Measurements from ENCODE around the gene DIP2C.
"Not testable (repeated sequence)": the region's sequence is repeated elsewhere in the genome, so short reads cannot be mapped to it uniquely, and the experiment has no call there.

DIP2C gene

DNA sequence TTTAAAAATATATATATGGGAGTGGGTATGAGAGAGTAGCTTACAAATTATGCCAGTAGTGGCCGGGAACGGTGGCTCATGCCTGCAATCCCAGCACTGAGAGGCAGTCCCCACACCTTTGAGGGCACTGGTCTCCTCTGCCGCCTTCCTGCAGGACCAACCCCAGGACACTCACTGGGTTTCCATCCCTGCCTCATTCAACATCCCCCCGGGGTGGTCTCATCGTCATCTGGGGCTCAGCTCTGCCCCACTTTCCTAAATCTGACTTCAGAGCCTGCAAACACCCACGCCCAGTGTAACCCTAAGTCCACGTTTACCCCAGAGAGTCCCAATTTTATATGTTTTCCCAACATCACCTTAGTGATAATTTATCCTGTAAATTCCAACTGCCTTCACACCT, 96.5 kb downstream of the DIP2C start:
- no peak for DNase-seq

DNA sequence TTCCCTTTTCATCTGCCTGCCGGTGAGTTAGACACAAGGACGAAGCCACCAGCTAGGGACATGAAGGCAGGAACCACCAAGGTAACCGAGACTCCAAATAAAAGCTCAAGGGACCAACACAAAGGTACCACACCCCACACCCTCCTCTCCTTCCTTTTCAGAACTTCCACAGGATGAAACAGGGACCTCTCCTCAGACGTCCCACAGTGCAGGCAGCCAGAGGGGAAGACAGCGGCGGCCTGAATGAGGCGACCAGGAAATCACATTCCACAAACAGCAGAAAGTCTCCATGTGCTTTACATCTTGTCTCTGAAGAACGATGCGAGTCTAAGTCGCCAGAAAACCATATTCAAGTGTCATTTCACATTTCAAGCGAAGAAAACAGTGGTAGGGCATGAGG, 97.8 kb downstream of the DIP2C start:
- no peak for DNase-seq

DNA sequence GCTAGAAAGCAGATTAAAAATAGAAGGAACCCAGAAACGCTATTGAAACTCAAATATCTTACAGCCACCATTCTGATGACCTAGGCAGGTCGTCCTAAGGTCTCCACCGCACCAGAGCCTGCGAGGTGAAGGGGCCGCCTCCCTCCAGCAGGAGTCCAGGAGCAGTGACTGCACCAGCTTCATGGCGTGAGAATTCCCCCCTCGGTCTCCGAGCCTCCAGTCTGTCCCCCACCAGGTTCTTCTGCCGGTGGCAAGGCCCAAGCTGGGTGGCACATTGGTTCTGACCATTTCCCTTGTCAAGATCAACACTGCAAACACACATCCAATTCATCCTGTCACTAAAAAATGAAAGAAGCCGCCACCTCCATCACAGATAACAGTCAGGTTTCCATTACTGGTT, 98.7 kb downstream of the DIP2C start:
- DNase-seq = no peak

- no peak for DNase-seq
Measured at GRCh38 chr10:589961-590680, 99.3 kb downstream of the DIP2C start.

- no peak for DNase-seq
Measured at GRCh38 chr10:588246-589165, 101.0 kb downstream of the DIP2C start.

DNA sequence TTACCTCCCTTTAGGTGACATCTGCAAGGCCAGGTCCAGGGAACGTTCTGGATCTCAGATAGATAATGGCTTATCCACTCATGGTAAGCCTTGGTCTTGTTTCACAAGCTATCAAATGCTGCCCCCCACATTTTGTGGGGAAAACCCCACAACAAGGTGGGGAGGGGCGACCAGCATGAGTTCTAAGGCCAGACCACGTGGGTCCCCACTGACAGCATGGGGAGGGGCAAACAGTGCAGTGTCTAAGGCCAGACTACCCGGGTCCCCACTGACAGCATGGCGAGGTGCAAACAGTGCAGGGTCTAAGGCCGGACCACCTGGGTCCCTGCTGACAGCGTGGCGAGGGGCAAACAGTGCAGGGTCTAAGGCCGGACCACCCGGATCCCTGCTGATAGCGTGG, 102.8 kb downstream of the DIP2C start:
- DNase-seq = no peak

DNA sequence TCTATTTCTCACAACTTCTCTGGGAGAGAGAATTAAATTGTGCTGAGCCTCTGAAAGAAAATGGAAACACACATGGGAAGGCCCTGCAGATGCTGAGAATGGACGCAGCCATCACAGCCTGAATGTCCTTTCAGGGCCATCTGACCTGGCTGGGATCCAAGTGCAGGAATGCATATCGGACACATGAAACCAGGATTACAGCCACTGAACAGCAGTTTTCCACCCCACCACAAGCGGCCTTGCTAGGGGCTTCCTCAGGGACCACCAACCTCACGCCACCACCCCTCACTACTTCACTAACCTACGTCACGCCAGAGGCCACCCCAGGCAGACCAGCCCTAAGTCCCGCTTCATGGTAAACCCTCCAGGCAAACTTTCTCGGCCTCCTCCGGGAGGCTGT, 103.3 kb downstream of the DIP2C start:
- no peak for DNase-seq

- no peak for DNase-seq
Measured at GRCh38 chr10:585502-585901, 104.0 kb downstream of the DIP2C start.

GRCh38 chr10:584497-585290, 104.8 kb downstream of the DIP2C start:
- DNase-seq = not testable (repeated sequence)

DNA sequence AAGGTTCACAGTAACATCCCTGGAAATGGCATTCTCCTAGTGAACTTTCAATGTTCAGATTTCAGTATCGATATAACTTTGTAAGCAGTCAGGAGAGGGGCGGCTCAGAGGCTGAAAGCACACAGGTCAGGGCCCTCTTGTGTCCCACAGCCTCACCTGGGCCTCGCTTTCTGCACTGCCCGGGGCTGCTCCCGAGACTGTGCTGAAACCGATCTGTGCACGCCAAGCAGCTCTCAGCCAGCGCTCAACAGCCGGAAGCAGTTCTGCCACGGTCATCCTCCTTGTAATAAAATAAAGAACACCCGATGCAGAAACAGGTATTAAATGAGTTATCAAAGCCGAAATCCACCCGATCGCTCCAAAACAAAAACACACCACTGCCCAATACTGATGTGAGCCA, 106.0 kb downstream of the DIP2C start:
- DNase-seq = no peak

DNA sequence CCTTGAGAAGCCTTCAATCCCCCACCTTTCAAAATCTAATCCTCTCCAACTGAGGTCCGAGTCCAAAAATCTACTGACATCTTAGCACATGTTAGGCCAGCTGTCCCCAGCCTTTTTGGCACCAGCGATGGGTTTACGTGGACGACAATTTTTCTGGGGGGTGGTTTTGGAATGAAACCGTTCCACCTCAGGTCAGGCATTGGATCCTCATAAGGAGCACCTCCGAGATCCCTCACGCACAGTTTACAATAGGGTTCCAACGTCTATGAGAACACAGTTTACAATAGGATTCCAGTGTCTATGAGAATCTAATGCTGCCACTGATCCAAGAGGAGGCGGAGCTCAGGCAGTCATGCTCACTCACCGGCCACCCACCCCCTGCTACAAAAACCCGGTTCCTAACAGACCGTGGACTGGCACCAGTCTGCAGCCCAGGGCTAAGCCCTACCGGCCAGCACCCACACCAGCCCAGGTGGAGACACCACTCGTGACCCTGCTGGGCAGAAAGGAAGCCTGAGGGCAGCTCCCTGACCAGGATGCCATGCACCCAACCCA, 107.6 kb downstream of the DIP2C start:
- DNase-seq = no peak

DNA sequence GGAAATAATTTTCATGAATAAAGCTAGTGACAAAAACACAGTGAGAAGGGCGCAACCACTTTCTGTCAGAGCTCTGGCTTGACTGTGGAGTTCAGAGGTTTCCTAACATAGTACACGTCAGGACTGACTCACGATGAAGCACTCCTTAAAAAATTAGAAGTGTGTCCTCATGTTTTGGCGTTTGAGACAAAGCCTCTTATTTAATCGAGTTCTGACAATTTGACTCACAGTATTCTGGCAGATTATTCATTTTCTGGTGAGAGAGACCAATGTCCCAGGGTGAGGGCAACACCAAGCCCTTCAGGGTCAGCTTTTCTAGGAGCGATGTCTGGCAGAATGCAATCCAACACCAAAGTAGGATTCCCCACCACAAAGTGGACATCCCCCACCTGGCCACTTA, 108.7 kb downstream of the DIP2C start:
- no peak for DNase-seq

DNA sequence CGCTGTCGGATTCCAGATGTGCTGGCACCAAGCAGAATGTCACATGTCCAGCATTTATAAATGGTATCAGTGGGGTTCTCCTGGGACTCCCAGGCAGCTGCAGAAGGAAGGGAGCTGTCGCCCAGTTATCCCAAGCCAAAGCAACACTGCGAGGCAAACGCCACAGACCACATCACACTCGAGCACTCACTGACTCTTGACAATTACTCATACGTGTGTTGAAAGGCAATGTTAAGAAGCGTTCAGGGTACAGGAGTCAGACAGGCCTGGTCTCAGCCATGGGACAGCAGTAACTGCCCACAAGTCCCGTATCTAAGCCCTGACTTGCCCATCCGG, 113.4 kb downstream of the DIP2C start:
- no peak for DNase-seq

DNA sequence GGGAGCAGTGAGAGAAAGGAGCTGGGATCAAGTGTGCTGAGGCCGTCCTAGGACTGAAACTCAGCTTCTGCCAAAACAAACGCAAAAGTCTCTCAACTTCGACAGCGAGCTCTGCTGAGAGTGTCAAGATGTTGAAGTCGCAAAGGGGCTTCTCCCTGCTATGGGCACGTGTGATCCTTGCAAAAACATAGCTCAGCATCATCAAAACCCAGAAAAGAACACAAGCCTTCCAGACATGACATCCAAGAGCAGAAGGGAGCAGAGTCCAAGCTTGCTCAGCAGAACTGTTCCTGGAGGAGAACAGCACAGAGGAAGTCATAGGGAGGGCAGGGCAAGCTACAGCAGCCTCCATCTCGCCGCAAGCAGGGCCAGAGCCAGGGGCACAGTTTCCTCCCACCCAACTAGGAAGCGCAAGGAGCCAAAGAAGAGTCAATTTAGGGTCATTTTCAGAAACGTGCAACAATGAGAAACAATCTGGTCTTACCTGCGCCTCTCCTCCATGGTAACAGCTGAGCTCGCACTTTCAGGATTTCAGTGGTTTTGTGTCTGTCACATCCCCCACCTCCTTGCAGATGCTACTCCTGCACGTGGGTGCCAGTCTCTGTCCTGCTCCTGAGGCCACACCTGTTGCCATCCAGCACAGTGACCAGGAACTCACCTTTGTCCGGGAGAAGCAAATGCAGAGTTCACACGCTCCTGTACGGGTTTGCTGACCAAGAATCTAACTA, 113.9 kb downstream of the DIP2C start:
- DNase-seq = no peak

- DNase-seq = no peak
Measured at GRCh38 chr10:572696-573095, 116.8 kb downstream of the DIP2C start.

DNA sequence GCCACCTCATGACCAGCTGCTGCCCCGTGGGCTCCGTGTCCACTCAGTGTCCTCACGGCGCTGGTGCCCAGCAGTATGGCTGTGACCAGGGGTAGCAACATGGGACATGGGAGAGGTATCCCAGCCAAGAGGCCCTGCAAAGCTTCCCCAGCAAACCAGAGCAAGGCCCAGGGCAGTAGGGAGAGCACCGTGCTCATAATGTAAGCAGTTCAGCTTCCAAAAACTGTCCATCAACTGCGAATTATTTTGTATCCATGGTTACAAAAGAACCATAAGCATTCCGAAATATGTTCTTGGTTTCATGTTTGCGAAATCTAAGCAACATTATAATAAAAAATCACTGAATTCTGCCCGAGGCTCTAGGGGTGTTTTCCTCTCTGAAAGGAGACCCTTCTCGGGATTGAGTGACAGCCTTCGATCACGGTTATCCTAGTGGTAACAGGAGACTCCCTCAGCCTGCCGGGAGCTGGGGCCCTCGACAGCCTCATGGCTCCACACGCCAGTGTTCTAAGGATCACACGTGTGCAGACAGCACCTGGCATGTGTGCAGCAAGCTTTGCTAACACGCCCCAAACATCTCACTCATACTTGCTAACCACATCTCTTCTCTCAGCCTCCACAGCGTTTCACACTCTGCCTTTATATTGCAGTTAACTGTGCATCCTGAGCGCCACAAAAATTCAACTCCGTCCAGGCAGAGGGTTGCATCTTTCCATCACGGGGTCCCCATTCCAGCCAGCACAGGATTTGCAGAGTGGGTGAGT, 117.6 kb downstream of the DIP2C start:
- DNase-seq = no peak

DNA sequence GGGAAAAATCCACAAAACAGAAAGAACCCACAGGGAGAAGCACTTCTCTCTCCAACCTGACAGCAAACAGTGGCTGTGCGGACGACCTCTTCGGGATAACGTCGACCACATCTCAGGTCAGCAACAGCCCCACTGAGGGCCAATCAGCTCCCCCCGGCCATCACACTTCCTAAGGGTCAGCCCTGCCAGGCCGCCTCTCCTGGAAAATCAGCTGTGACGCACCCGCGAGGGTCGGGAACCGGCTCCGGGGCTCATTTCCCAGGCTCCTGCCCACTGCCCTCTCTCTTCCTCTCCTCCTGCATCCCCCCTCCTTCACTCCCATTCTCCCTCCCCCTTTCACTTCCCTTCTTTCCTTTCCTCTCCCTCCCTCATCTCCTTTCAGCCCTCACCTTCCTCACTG, 118.3 kb downstream of the DIP2C start:
- DNase-seq = no peak

DNA sequence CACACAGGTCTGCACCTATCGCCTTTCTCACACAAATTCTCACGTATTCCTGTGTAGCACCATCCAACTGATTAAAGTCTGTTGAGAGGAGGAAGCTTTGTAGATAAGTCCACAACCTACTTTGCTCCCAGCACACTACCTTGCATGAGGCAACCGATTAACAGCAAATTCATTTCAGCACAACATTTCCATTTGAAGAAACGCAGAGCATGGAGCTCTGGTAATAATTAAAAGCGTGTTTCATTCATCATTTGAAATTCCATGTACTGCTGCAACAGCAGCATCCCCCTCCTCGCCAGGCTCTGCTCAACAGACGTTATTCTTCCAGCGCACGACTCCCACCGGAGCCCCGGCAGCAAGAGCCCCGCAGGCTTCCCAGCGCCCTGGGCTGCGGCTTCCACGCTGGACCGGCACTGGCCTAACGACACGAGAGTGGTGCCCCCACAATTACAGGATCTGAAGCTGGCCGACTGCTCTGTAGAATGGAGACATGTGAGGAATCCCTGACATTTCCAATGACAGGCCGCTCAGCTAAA, 118.8 kb downstream of the DIP2C start:
- DNase-seq = no peak

DNA sequence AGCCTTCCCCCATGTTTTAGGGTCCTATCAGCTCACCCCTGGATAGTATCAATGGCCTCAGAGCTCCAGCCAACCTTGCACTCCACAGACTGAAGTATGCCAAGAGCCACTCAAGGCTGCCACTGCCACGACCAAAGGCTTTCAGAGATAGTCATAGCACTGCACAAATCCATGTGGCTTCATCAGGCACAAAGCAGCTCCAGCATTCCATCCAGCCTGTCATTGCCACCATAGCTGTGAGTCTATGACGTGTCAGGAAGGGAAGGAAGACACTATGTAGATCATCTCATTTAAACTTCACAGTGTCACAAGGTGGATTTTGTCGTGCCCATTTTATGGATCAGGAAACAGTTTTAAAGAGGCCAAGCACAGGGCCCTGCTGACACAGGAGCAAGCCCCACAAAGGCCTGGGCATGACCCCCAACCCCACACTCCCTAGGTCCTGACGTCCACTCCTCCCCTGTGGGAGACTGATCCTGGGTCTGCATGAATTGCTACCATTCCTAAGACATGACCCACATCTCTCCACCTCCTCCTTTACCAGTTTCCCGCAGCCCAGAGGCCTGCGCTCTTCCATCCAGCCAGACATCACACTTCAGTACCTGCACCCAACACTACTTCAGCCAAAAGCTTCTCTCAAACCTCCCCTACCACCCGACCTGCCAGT, 119.4 kb downstream of the DIP2C start:
- DNase-seq = no peak

- DNase-seq = no peak
Measured at GRCh38 chr10:568848-569247, 120.6 kb downstream of the DIP2C start.

DNA sequence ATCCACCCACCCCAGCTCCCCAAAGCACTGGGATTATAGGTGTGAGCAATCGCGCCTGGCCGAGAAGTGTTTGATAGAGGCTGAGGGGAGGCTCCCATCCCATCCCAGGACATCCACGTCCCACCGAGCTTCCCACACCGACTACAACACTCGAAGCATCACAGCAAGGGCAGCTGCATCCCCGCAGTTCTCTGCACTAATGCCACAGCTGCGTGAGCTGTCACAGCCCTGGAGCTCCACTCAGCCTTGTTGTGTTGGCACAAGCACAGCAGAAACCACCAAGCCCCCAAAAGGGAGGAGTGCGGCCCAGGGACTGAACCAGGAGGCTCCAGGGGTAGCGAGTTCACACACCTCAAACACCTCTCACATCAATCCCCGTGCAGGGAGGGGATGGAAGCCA, 121.6 kb downstream of the DIP2C start:
- no peak for DNase-seq

Data from activated CD8-positive, alpha-beta memory T cell treated with anti-CD3 and anti-CD28 coated beads for 24 hours (primary cell).